ENCODE results near the gene PPIL4.

PPIL4 gene

GRCh38 chr6:149457316-149457884 lies 88.4 kb downstream of the PPIL4 start:
- no peak for DNase-seq

GRCh38 chr6:149456311-149457021 lies 89.4 kb downstream of the PPIL4 start:
- DNase-seq: no peak

GRCh38 chr6:149455031-149455732 lies 90.7 kb downstream of the PPIL4 start:
- DNase-seq: no peak

All from CD4-positive, alpha-beta T cell treated with Interleukin-6 for 4 hours (primary cell).